SW 1271 (cell line): ENCODE results near the gene ANKRD20A1.
"Not testable (repeated sequence)": the region's sequence is repeated elsewhere in the genome, so short reads cannot be mapped to it uniquely, and the experiment has no call there.

ENCODE experiments used
- DNase-seq, 2 experiments: peaks; one replicate each; lab custom pipeline; 2025; lab: John Stamatoyannopoulos, UW

Gene ANKRD20A1

DNA sequence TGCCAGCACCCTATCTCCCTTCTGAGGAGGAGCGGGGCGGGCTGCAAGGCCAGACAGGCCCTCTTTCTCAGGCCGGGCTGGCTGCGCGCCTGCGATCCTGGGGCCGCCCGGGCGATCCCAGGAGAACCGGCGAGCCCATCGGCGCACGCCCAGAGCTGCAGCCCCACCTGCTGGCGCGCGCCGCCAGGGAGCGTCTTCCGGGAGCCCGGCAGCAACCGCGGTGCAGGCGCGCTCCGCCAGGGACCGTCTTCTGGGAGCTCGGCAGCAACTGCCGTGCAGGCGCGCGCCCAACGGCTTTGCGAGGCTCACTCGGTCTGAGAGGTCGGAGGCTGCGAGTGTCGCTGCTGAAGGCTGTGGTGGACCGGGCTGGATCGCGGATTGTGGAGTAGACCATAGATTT lies at the start of gene ANKRD20A1:
ANKRD20A1 (plus strand) TSS at position 61 of the 400 bp plus-strand sequence. CDS start 496 bp downstream, outside the sequence.
- DNase-seq = not testable (repeated sequence)

DNA sequence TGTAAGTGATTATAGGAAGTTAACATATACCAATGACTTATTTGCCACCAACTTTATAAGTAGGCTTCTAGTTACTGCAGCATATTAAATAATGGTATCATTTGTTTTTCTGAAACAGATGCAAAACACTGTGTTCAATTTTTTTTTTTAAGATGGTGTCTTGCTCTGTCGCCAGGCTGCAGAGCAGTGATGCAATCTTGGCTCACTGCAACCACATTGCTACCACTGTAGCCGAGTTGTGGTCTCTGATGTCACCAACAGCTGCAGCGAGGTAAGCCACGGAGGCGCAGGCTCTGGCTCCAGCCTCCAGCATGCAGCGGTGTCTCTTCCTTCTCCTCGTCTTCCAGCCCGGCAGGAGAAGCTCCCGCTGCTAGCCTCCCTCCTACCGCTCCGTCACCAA lies 26.6 kb upstream of the ANKRD20A1 start:
- not testable (repeated sequence) for DNase-seq
